ENCODE measurements around the gene USP31. TPM values are rescaled to one million over a fixed set of nuclear protein-coding genes. Genes with fewer than 3 reads are reported as not detected.
"Not testable (repeated sequence)": the region's sequence is repeated elsewhere in the genome, so short reads cannot be mapped to it uniquely, and the experiment has no call there.

Gene USP31
- total and polyA plus RNA-seq, 5 experiments from 2014 or later = 0.09 to 5.2 (median 0.89) TPM

GRCh38 chr16:23155445-23156049 is 6.3 kb upstream of the USP31 start:
- peaks cover 3 to 43% (median 18%) of the 10 kb centered on the region in 5 donors for H3K27me3 Mint-ChIP-seq
- peaks cover 5 to 12% (median 8%) of the 10 kb centered on the region in 4 donors for H3K4me1 Mint-ChIP-seq
- POLR2A ChIA-PET = no interaction called here
- peak overlapping the region in 2 of 10 donors; percentile 35 to 46 for H3K27ac Mint-ChIP-seq
- ATAC-seq = peak in 1 of 2 donors; percentile 35
- peaks cover 0 to 2% (median 0%) of the 10 kb centered on the region in 3 donors for H3K36me3 Mint-ChIP-seq
- no peak for DNase-seq
- H3K9me3 Mint-ChIP-seq = no peaks in the 10 kb centered on the region
- no peak overlapping the region for H3K4me3 Mint-ChIP-seq

- H3K27ac Mint-ChIP-seq = no peak overlapping the region
- no peaks in the 10 kb centered on the region for H3K9me3 Mint-ChIP-seq
- H3K36me3 Mint-ChIP-seq = peaks cover 0 to 2% (median 0%) of the 10 kb centered on the region in 3 donors
- H3K27me3 Mint-ChIP-seq = peaks cover 3 to 21% (median 13%) of the 10 kb centered on the region in 5 donors
- peaks cover 8 to 28% (median 23%) of the 10 kb centered on the region in 4 donors for H3K4me1 Mint-ChIP-seq
- POLR2A ChIA-PET = no interaction called here
- ATAC-seq (no peak), DNase-seq (no peak)
- no peak overlapping the region for H3K4me3 Mint-ChIP-seq
These were observed 3.3 kb upstream of the USP31 start for GRCh38 chr16:23152386-23153178.

GRCh38 chr16:23149993-23150364 is 727 bp upstream of the USP31 start:
- no peaks in the 10 kb centered on the region for H3K9me3 Mint-ChIP-seq
- POLR2A ChIA-PET = no interaction called here
- H3K4me3 Mint-ChIP-seq = peak overlapping the region; percentile 82 to 96 (median 92)
- ATAC-seq = no peak
- DNase-seq = no peak
- peak overlapping the region in 7 of 10 donors; percentile 58 to 91 (median 85) for H3K27ac Mint-ChIP-seq
- peaks cover 2 to 12% (median 8%) of the 10 kb centered on the region in 5 donors for H3K27me3 Mint-ChIP-seq
- H3K36me3 Mint-ChIP-seq = no peaks in the 10 kb centered on the region
- H3K4me1 Mint-ChIP-seq = peaks cover 7 to 21% (median 20%) of the 10 kb centered on the region in 4 donors

GRCh38 chr16:23148513-23149266 is 562 bp downstream of the USP31 start:
- H3K27me3 Mint-ChIP-seq = peaks cover 0 to 8% (median 0%) of the 10 kb centered on the region in 5 donors
- H3K36me3 Mint-ChIP-seq = no peaks in the 10 kb centered on the region
- H3K4me1 Mint-ChIP-seq = peaks cover 9 to 25% (median 22%) of the 10 kb centered on the region in 4 donors
- POLR2A ChIA-PET = no interaction called here
- peak; percentile 24 to 75 (median 54) for DNase-seq
- peak; percentile 43 for ATAC-seq
- H3K27ac Mint-ChIP-seq = peak overlapping the region in 9 of 10 donors; percentile 32 to 84 (median 65)
- H3K9me3 Mint-ChIP-seq = no peaks in the 10 kb centered on the region
- H3K4me3 Mint-ChIP-seq = peak overlapping the region; percentile 83 to 97 (median 94)

GRCh38 chr16:23148166-23148512 is 1.1 kb downstream of the USP31 start:
- Mint-ChIP-seq H3K9me3 (no peaks in the 10 kb centered on the region), H3K4me3 (peak overlapping the region; percentile 83 to 97 (median 94)), H3K4me1 (peaks cover 9 to 25% (median 22%) of the 10 kb centered on the region in 4 donors), H3K27ac (peak overlapping the region in 9 of 10 donors; percentile 41 to 84 (median 65)), H3K27me3 (peaks cover 0 to 8% (median 0%) of the 10 kb centered on the region in 5 donors), H3K36me3 (no peaks in the 10 kb centered on the region)
- POLR2A ChIA-PET = no interaction called here
- DNase-seq (no peak), ATAC-seq (no peak)

GRCh38 chr16:23147666-23148065 is 1.6 kb downstream of the USP31 start:
- ATAC-seq (no peak), DNase-seq (no peak)
- no peaks in the 10 kb centered on the region for H3K9me3 Mint-ChIP-seq
- POLR2A ChIA-PET = no interaction called here
- peaks cover 0 to 7% (median 0%) of the 10 kb centered on the region in 5 donors for H3K27me3 Mint-ChIP-seq
- H3K4me1 Mint-ChIP-seq = peaks cover 9 to 25% (median 22%) of the 10 kb centered on the region in 4 donors
- peak overlapping the region in 2 of 10 donors; percentile 16 to 79 for H3K27ac Mint-ChIP-seq
- H3K4me3 Mint-ChIP-seq = peak overlapping the region; percentile 83 to 97 (median 94)
- no peaks in the 10 kb centered on the region for H3K36me3 Mint-ChIP-seq

GRCh38 chr16:23146877-23147601 is 2.2 kb downstream of the USP31 start:
- POLR2A ChIA-PET = no interaction called here
- no peak for ATAC-seq
- H3K4me1 Mint-ChIP-seq = peaks cover 9 to 25% (median 22%) of the 10 kb centered on the region in 4 donors
- peaks cover 0 to 4% (median 0%) of the 10 kb centered on the region in 5 donors for H3K27me3 Mint-ChIP-seq
- peak overlapping the region in 5 of 10 donors; percentile 14 to 55 (median 25) for H3K4me3 Mint-ChIP-seq
- H3K36me3 Mint-ChIP-seq = no peaks in the 10 kb centered on the region
- no peaks in the 10 kb centered on the region for H3K9me3 Mint-ChIP-seq
- no peak overlapping the region for H3K27ac Mint-ChIP-seq
- DNase-seq = no peak

GRCh38 chr16:23145608-23146007 is 3.6 kb downstream of the USP31 start:
- POLR2A ChIA-PET = no interaction called here
- ATAC-seq (no peak), DNase-seq (no peak)
- peak overlapping the region in 1 of 10 donors; percentile 35 for H3K27ac Mint-ChIP-seq
- no peaks in the 10 kb centered on the region for H3K9me3 Mint-ChIP-seq
- H3K27me3 Mint-ChIP-seq = no peaks in the 10 kb centered on the region
- H3K4me1 Mint-ChIP-seq = peaks cover 9 to 25% (median 22%) of the 10 kb centered on the region in 4 donors
- H3K36me3 Mint-ChIP-seq = no peaks in the 10 kb centered on the region
- H3K4me3 Mint-ChIP-seq = no peak overlapping the region

- Mint-ChIP-seq H3K4me3 (no peak overlapping the region), H3K9me3 (no peaks in the 10 kb centered on the region), H3K27me3 (no peaks in the 10 kb centered on the region), H3K4me1 (peaks cover 9 to 25% (median 22%) of the 10 kb centered on the region in 4 donors), H3K27ac (peak overlapping the region in 2 of 10 donors; percentile 35 to 47), H3K36me3 (no peaks in the 10 kb centered on the region)
- DNase-seq (no peak), ATAC-seq (no peak)
- POLR2A ChIA-PET = no interaction called here
These were observed 4.1 kb downstream of the USP31 start for GRCh38 chr16:23145186-23145585.

- ATAC-seq, H3K36me3 Mint-ChIP-seq, H3K27me3 Mint-ChIP-seq, H3K9me3 Mint-ChIP-seq, POLR2A ChIA-PET, DNase-seq, H3K4me3 Mint-ChIP-seq: not testable (repeated sequence)
- H3K27ac Mint-ChIP-seq = peak overlapping the region in 1 of 10 donors; percentile 35
- H3K4me1 Mint-ChIP-seq = peaks cover 9 to 17% (median 14%) of the 10 kb centered on the region in 4 donors
These were observed 4.9 kb downstream of the USP31 start for GRCh38 chr16:23144393-23144792.

GRCh38 chr16:23143391-23143790 is 5.9 kb downstream of the USP31 start:
- H3K4me3 Mint-ChIP-seq = no peak overlapping the region
- no peak overlapping the region for H3K27ac Mint-ChIP-seq
- H3K36me3 Mint-ChIP-seq = peaks cover 2 to 6% (median 2%) of the 10 kb centered on the region in 3 donors
- H3K9me3 Mint-ChIP-seq = peaks cover 0 to 7% (median 4%) of the 10 kb centered on the region in 9 donors
- H3K27me3 Mint-ChIP-seq = no peaks in the 10 kb centered on the region
- DNase-seq = no peak
- H3K4me1 Mint-ChIP-seq = peaks cover 9 to 17% (median 12%) of the 10 kb centered on the region in 4 donors
- no peak for ATAC-seq
- POLR2A ChIA-PET = no interaction called here

Data from naive thymus-derived CD8-positive, alpha-beta T cell (primary cell).